ENCODE measurements around the gene LIMS2. TPM values are rescaled to one million over a fixed set of nuclear protein-coding genes. Genes with fewer than 3 reads are reported as not detected.

LIMS2 gene
- total RNA-seq, 3 donors from 2014 or later, result 9.5 to 27.9 (median 19.4) TPM

DNA sequence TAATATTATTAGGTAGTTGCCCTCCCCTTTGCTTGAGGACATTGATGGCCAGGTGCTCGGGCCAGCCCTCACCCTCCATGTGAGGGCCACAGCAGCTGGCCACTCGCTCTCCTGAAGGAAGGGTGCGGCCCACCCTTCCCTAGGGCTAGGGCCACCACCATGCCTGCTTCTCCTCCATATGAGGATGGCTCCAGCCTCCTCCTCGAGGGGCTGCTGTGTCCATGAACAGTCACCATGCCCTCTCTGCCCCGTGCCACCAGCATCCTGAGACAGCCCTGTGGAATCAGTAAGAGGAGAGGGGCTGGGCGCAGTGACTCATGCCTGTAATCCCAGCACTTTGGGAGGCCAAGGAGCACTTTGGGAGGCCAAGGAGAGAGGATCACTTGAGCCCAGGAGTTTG, 27.0 kb downstream of the LIMS2 start:
- TF ChIP-seq, protein P1, sequence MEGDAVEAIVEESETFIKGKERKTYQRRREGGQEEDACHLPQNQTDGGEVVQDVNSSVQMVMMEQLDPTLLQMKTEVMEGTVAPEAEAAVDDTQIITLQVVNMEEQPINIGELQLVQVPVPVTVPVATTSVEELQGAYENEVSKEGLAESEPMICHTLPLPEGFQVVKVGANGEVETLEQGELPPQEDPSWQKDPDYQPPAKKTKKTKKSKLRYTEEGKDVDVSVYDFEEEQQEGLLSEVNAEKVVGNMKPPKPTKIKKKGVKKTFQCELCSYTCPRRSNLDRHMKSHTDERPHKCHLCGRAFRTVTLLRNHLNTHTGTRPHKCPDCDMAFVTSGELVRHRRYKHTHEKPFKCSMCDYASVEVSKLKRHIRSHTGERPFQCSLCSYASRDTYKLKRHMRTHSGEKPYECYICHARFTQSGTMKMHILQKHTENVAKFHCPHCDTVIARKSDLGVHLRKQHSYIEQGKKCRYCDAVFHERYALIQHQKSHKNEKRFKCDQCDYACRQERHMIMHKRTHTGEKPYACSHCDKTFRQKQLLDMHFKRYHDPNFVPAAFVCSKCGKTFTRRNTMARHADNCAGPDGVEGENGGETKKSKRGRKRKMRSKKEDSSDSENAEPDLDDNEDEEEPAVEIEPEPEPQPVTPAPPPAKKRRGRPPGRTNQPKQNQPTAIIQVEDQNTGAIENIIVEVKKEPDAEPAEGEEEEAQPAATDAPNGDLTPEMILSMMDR (IDR thresholded peaks at IDR 0.05), result no peak
- TF ChIP-seq POLR2AphosphoS5 (IDR thresholded peaks at IDR 0.05), result no peak
- no peak for TF ChIP-seq POLR2A (IDR thresholded peaks at IDR 0.05)
- Histone ChIP-seq H3K4me1 (no peaks in the 10 kb centered on the region), H3K27ac (peak overlapping the region in 1 of 2 donors; percentile 48), H3K4me3 (no peak overlapping the region), H3K9me3 (no peaks in the 10 kb centered on the region), H3K36me3 (no peaks in the 10 kb centered on the region), H3K27me3 (no peaks in the 10 kb centered on the region)
- intact Hi-C loops (cut with DNase I; ENCODE audit: low total_unique reads), result no loop called here
- no peak for DNase-seq (ENCODE audit: low spot score in 2 of 2)

DNA sequence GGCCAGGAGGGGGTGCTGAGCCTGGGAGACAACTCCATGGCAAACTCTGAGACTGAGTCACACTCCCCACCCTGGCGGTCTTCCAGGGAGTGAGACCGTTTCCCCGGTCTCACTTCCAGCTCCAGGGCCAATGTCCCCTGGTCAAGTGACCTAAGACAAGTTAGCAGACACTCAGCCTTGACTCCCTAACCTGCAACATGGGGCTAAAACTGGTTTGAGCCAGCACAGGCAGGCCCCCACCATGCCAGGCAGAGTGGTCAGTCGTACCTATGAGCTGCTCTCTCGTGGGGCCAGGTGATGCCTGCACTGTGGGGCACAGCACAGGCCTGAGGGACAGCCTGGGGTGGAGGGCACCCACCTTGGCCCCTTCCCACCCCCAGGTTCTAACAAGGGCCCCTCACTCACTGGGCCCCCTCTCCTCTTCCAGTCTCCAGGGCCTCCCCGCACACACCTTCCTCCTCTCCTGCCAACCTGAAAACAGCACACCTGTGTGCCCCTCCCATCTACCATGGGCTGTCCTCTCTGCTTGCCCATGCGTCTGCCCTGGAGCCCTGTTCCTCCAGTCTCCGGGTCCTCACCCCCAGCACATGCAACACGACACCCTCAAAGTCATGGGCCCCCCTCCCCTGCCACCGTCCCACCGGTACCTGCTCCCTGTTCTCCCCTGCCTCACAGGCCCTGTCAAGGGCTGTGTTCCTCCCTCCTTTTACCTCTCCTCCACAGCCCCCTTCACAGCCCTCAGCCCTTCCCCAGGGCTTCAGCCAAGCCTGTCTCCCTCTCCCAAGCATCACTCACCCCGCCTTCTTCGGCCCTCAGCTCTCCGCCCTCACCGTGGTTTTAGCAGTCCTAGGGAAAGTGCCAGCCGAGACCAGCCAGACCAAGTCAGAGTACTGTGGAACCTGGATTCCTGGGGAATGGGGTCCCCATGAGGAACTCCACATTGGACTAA, 27.8 kb downstream of the LIMS2 start:
- H3K4me1 ChIP-seq, result no peaks in the 10 kb centered on the region
- peak overlapping the region in 1 of 2 donors; percentile 61 for H3K27ac ChIP-seq
- H3K36me3 ChIP-seq, result no peaks in the 10 kb centered on the region
- intact Hi-C loops (cut with DNase I; ENCODE audit: low total_unique reads), result no loop called here
- DNase-seq (ENCODE audit: low spot score in 2 of 2), result no peak
- TF ChIP-seq POLR2A (IDR thresholded peaks at IDR 0.05), result no peak
- TF ChIP-seq, protein P1 (IDR thresholded peaks at IDR 0.05), result no peak
- TF ChIP-seq POLR2AphosphoS5 (IDR thresholded peaks at IDR 0.05), result no peak
- H3K4me3 ChIP-seq, result no peak overlapping the region
- no peaks in the 10 kb centered on the region for H3K9me3 ChIP-seq
- no peaks in the 10 kb centered on the region for H3K27me3 ChIP-seq

DNA sequence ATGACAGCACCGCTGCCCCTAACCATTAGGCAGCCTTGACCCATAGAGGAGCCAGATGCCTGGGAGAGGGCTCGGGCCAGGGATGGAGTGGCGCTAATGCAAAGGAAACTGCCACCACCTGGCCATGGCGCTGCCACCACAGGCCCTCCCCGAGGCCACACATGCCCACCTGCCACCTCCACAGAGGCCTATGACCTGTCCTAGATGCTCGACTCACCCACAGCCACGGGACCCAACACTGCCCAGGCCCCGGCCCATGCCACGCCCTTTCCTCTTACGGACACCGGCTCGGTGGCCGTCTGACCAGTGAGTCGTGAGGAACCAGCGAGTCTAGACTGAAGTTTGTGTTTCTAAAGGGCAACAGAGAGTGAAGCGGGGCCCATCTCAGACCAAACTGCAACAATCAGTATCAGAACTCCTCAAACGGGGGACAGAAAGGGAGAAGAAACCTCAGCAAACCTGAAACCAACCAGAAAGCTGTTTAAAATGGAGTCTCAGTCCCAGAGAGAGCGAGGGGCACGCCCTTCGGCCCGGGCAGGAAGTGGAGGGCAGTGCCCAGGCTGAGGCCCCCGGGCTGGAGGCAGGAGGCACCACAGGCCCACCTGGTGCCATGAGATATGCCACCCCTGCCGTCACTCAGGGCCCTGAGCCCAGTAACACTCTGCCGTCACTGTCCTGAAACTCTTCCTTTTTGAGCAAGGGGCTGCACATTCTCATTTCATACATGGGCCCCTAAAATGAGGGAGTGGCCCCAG, 28.7 kb downstream of the LIMS2 start:
- Histone ChIP-seq H3K36me3 (no peaks in the 10 kb centered on the region), H3K4me1 (no peaks in the 10 kb centered on the region), H3K9me3 (no peaks in the 10 kb centered on the region), H3K4me3 (no peak overlapping the region), H3K27me3 (no peaks in the 10 kb centered on the region), H3K27ac (peak overlapping the region in 1 of 2 donors; percentile 61)
- no peak for DNase-seq (ENCODE audit: low spot score in 2 of 2)
- intact Hi-C loops (cut with DNase I; ENCODE audit: low total_unique reads), result no loop called here
- TF ChIP-seq, protein P1 (IDR thresholded peaks at IDR 0.05), result no peak
- TF ChIP-seq POLR2A (IDR thresholded peaks at IDR 0.05) (no peak), POLR2AphosphoS5 (IDR thresholded peaks at IDR 0.05) (no peak)

DNA sequence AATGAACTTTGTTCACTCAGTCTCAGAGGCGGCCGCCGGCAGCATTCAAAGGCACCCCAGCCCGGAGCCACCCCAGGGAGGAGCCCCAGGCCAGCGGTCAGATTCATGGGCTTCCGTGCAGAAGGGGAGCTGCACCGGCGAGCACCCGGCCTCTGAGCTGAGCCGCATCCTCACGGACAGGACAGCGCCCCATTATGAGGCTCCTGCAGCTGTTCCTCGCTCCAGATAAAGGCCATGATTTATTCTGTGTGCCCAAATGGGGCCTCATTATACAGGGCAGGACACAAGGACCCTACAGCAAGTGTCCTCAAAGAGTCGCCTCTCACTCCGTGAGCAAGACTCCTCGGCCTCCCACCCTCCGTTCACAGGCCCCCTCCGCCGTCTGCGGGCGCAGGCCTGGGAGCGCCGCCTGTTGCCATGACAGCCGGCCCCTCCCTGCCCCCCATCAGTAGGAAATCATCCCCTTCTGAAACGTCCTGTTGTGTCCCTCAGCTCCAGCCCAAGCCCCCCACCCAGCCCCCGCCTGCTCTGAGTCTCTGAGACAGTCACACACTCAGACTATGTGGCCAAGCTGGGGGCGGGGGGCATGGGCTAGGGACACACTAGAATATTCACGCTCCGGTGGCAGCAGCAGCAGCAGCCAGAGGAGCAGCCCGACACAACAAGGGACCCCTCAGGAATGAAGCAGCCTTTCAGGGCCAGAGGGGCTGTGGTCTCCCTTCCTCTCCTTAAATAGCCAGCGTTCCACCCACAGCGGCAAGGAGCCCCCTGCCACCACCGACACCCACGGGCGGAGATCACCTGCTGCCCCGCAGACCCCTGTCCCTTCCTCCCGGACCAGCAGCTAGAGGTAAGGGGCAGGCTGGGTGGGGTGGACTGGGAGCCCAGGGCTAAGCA, 29.7 kb downstream of the LIMS2 start, which contains the start of gene GPR17:
TSS of gene GPR17 (plus strand) at position 759 of the 897 bp plus-strand sequence. CDS start 4,583 bp downstream, outside the sequence.
- no peak for DNase-seq (ENCODE audit: low spot score in 2 of 2)
- Histone ChIP-seq H3K4me3 (no peak within 1 kb of the TSS), H3K9me3 (no peaks in the 10 kb centered on the region), H3K27ac (peak within 1 kb of the TSS in 1 of 2 donors; percentile 61), H3K4me1 (no peaks in the 10 kb centered on the region), H3K36me3 (no peaks in the 10 kb centered on the region), H3K27me3 (no peaks in the 10 kb centered on the region)
- intact Hi-C loops (cut with DNase I; ENCODE audit: low total_unique reads), result no loop called here
- no peak for TF ChIP-seq POLR2A (IDR thresholded peaks at IDR 0.05)
- TF ChIP-seq POLR2AphosphoS5 (IDR thresholded peaks at IDR 0.05), result no peak
- TF ChIP-seq, protein P1 (IDR thresholded peaks at IDR 0.05), result no peak

Data from breast epithelium (tissue), 4 donors.